Measurements from ENCODE around the gene NCAPG2. TPM values are rescaled to one million over a fixed set of nuclear protein-coding genes. Genes with fewer than 3 reads are reported as not detected.
A peak's percentile ranks its signal among the peaks of the same experiment; 100 is the strongest.

Gene NCAPG2
- total RNA-seq, 4 donors from 2014 or later, result 7.3 to 23.1 (median 13.7) TPM

DNA sequence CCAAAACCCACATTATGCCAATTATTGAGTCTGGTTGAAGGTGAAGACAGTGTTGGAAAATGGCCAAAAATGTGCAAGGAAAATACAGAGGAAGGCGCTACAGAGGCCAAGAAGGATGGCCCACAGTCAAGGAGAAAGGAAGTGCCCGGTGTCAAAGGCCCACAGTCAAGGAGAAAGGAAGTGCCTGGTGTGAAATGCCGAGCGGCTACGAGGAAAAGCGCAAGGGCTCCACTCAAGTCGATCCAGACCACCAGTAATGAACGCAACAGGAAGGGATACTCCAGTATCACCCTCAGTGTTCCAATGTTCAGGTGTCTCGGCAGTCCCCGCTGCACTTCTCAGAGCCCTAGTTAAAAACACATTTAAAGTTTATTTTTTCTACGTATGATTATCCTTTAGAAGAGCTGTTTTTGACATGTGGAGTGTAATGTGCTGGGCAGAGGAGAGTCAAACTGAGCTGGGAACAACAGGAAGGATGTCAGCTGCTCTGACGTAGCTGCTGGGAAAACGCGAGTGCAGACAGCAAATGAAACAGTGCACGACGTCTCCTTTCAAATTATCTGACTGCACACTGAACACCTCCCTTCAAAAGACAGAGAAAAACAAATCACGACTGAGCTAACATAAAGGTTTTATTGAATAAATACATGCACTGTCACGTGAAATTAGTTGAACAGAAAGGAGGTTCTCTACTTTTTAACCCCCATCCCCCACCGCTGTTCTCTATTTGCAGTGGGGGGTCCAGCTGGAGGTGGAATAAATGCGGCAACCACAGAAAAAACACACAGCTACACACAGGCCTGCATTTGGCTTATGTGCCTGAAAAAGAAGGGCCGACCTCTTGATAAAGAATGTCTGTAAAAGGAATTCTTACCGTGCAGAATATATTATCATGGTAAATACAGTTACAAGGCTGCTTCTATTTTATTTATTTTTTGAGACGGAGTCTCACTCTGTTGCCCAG is 26.1 kb upstream of the NCAPG2 start:
- H3K36me3 ChIP-seq, result peaks cover under 1 to 63% (median 18%) of the 10 kb centered on the region in 3 donors
- 70% methylated on average over 21 to 23 of the region's 23 CpGs for WGBS, 2 donors
- no peak for DNase-seq

DNA sequence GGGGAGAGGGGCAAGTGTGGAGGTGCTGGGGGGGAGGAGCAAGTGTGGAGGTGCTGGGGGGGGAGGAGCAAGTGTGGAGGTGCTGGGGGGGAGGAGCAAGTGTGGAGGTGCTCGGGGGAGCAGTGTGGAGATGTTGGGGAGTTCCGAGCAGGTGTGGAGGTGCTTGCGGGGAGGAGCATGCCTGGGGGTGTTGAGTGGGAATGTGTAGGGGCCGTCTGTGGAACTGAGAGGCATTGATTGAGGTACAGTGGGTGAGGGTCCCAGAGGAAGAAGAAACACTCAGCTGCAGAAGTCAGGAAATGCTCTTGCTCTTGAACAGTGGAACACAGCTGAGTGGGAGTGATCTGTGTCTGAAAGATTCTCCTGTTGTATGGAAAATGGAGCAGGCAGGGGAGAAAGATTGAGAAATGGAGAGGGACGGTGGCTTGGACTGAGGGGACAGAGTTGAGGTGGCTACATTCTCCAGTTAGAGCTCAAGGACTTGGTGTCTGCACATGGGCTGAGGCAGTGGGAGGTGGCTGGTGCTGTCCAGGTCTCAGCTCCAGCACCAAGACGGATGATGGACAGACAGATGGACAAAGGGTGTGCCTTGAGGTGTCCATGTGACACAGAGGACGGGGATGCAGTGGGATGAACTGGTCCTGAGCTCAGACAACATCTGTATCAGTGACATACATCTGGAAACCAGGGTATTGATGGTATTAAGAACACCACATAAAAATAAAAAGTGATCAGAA is 25.2 kb upstream of the NCAPG2 start:
- peak overlapping the region in 2 of 4 donors; percentile 14 to 45 for H3K27ac ChIP-seq
- intact Hi-C loops (cut with DNase I), result no loop called here
- TF ChIP-seq POLR2A (IDR thresholded peaks at IDR 0.05), result no peak
- TF ChIP-seq, protein P1, sequence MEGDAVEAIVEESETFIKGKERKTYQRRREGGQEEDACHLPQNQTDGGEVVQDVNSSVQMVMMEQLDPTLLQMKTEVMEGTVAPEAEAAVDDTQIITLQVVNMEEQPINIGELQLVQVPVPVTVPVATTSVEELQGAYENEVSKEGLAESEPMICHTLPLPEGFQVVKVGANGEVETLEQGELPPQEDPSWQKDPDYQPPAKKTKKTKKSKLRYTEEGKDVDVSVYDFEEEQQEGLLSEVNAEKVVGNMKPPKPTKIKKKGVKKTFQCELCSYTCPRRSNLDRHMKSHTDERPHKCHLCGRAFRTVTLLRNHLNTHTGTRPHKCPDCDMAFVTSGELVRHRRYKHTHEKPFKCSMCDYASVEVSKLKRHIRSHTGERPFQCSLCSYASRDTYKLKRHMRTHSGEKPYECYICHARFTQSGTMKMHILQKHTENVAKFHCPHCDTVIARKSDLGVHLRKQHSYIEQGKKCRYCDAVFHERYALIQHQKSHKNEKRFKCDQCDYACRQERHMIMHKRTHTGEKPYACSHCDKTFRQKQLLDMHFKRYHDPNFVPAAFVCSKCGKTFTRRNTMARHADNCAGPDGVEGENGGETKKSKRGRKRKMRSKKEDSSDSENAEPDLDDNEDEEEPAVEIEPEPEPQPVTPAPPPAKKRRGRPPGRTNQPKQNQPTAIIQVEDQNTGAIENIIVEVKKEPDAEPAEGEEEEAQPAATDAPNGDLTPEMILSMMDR (IDR thresholded peaks at IDR 0.05), result no peak
- 88 to 93% methylated on average over 7 of the region's 7 CpGs for WGBS, 2 donors
- no peak for DNase-seq
- peaks cover 0 to 4% (median 0%) of the 10 kb centered on the region in 3 donors for H3K4me1 ChIP-seq
- peaks cover 0 to 54% (median 10%) of the 10 kb centered on the region in 3 donors for H3K36me3 ChIP-seq
- no peaks in the 10 kb centered on the region for H3K27me3 ChIP-seq
- H3K4me3 ChIP-seq, result no peak overlapping the region
- no peaks in the 10 kb centered on the region for H3K9me3 ChIP-seq

More for the DNA sequence above, 26.1 kb upstream of the NCAPG2 start:
- no peaks in the 10 kb centered on the region for H3K27me3 ChIP-seq
- H3K27ac ChIP-seq, result peak overlapping the region in 2 of 4 donors; percentile 45 to 49
- no peaks in the 10 kb centered on the region for H3K9me3 ChIP-seq
- peaks cover 0 to 4% (median 0%) of the 10 kb centered on the region in 3 donors for H3K4me1 ChIP-seq
- H3K4me3 ChIP-seq, result no peak overlapping the region
- TF ChIP-seq POLR2A (IDR thresholded peaks at IDR 0.05), result no peak
- TF ChIP-seq, protein P1 (IDR thresholded peaks at IDR 0.05), result no peak
- intact Hi-C loops (cut with DNase I), result no loop called here

GRCh38 chr7:158728911-158729645 is 24.5 kb upstream of the NCAPG2 start:
- H3K4me1 ChIP-seq, result peaks cover 0 to 4% (median 0%) of the 10 kb centered on the region in 3 donors
- no peak overlapping the region for H3K27ac ChIP-seq
- no peak overlapping the region for H3K4me3 ChIP-seq
- no peaks in the 10 kb centered on the region for H3K9me3 ChIP-seq
- no peaks in the 10 kb centered on the region for H3K27me3 ChIP-seq
- intact Hi-C loops (cut with DNase I), result no loop called here
- no peak for DNase-seq
- no peak for TF ChIP-seq POLR2A (IDR thresholded peaks at IDR 0.05)
- TF ChIP-seq, protein P1 (IDR thresholded peaks at IDR 0.05), result no peak
- 88 to 93% methylated on average over 12 to 16 of the region's 16 CpGs for WGBS, 2 donors
- peaks cover 0 to 47% (median 4%) of the 10 kb centered on the region in 3 donors for H3K36me3 ChIP-seq

DNA sequence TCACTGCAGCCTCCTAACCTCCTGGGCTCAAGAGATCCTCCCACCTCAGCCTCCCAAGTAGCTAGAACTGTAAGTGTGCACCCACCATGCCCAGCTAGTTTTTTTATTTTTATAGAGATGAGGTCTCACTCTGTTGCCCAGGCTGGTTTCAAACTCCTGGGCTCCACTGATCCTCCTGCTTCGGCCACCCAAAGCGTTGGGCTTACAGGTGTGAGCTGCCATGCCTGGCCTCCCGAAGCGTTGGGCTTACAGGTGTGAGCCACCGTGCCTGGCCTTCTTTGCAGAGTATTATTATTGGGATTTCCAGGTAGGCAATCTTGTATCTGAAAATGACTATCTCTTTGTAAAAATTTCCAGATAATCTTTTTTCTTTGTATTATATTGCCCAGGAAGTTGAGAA is 23.1 kb upstream of the NCAPG2 start:
- Histone ChIP-seq H3K4me3 (no peak overlapping the region), H3K4me1 (peaks cover 0 to under 1% (median 0%) of the 10 kb centered on the region in 3 donors), H3K27me3 (no peaks in the 10 kb centered on the region), H3K27ac (no peak overlapping the region), H3K36me3 (peaks cover 0 to 35% (median under 1%) of the 10 kb centered on the region in 3 donors), H3K9me3 (no peaks in the 10 kb centered on the region)
- no peak for DNase-seq
- TF ChIP-seq POLR2A (IDR thresholded peaks at IDR 0.05), result no peak
- TF ChIP-seq, protein P1 (IDR thresholded peaks at IDR 0.05), result no peak
- intact Hi-C loops (cut with DNase I), result no loop called here
- WGBS, 2 donors, result 95 to 97% methylated on average over 5 of the region's 5 CpGs
